Measurements from ENCODE around the gene ABHD4. TPM values are rescaled to one million over a fixed set of nuclear protein-coding genes. Genes with fewer than 3 reads are reported as not detected.

ABHD4 gene
- total RNA-seq, 2 donors from 2014 or later, result 20.9 to 25.4 TPM

DNA sequence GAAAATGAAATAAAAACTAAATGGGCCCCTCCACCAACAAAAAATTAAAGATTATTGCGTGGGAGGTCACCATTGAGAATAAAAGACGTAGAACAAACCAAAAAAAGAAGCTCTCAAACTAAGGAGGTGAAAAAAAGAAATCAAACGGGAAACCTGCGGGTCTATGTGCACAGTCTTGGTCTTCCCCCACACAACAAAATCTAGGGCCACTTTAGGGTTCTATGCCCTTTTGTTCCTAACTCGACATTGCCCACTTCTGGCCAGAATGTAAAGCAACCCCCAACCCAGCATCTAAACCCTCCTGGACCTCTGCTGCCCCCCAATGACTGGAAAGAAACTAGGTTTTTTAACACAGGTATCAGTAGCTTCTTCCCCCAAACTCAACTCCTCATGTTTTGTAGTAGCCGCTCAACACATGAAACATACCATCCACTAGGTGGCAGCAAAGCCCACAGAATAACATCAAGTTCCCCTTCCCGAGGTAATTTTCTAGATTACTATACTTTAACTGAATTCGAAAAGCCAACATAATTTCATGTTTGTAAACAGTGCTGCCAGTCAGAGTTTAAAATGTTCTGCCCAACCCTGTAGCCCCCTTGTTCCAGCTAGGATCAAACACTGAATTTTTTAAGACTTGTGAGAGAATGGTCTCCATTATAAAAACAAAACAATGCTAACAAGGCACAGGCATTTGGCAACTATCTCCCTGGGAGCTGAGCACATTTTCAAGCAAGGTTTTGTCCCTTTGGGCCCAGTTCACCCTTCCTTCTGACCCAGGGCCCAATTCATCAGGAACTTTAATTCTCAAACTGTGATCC is 27.8 kb upstream of the ABHD4 start:
- Histone ChIP-seq H3K4me3 (no peak overlapping the region), H3K36me3 (peaks cover 36% of the 10 kb centered on the region), H3K4me1 (peaks cover 0 to 12% of the 10 kb centered on the region in 2 donors), H3K9me3 (no peaks in the 10 kb centered on the region), H3K27ac (peak overlapping the region in 1 of 2 donors; percentile 13), H3K27me3 (no peaks in the 10 kb centered on the region)
- DNase-seq (ENCODE audit: low spot score), result peak; percentile 83
- TF ChIP-seq, protein P1, sequence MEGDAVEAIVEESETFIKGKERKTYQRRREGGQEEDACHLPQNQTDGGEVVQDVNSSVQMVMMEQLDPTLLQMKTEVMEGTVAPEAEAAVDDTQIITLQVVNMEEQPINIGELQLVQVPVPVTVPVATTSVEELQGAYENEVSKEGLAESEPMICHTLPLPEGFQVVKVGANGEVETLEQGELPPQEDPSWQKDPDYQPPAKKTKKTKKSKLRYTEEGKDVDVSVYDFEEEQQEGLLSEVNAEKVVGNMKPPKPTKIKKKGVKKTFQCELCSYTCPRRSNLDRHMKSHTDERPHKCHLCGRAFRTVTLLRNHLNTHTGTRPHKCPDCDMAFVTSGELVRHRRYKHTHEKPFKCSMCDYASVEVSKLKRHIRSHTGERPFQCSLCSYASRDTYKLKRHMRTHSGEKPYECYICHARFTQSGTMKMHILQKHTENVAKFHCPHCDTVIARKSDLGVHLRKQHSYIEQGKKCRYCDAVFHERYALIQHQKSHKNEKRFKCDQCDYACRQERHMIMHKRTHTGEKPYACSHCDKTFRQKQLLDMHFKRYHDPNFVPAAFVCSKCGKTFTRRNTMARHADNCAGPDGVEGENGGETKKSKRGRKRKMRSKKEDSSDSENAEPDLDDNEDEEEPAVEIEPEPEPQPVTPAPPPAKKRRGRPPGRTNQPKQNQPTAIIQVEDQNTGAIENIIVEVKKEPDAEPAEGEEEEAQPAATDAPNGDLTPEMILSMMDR (IDR thresholded peaks at IDR 0.05), result peak; percentile 67 to 84

DNA sequence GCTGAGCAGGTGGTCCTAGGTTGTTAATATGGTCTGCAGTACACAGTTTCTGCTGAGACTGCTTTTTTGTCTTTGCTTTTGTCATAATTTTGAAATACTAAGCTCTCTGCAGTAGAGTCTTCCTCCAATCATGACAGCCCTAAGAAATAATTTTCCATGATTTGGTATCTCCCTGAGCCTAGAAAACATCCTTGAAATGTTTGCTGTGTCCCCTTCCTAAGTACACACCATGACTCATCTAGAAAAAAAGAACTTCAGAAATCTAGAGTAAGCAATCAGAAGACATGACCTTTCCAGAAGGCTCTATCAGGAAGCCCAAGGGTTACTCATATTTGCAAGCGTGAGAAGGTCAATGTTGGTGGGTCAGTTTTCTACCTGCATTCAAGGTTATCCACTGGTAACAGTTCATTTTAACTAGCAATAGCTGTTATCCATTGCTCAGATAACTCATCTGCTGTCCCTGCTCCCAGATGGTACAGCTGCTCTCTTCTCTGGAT is 25.5 kb upstream of the ABHD4 start:
- no peak for DNase-seq (ENCODE audit: low spot score)
- Histone ChIP-seq H3K4me1 (peaks cover 0 to 9% of the 10 kb centered on the region in 2 donors), H3K27ac (no peak overlapping the region), H3K9me3 (no peaks in the 10 kb centered on the region), H3K4me3 (no peak overlapping the region), H3K27me3 (no peaks in the 10 kb centered on the region), H3K36me3 (peaks cover 32% of the 10 kb centered on the region)
- TF ChIP-seq, protein P1 (IDR thresholded peaks at IDR 0.05), result no peak

DNA sequence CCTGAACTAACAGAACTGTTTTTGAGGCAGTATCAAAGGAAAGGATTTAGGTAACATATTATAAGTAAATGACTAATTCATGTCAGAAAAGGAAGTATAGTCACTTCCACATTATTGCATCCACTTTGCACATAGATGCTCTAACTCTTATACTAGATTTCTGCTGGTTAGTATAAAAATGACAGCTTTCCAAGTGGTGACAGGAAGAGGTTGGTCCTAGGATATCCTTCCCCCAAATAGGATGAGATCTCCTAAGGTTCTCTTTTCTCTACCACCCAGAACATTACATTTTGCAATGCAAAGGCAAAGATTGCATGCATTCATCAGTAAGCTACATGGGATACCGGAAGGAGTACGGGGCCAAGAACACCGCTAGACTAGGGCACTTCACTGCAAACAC is 24.3 kb upstream of the ABHD4 start:
- peaks cover 32% of the 10 kb centered on the region for H3K36me3 ChIP-seq
- peaks cover 0 to 9% of the 10 kb centered on the region in 2 donors for H3K4me1 ChIP-seq
- H3K9me3 ChIP-seq, result no peaks in the 10 kb centered on the region
- no peak for DNase-seq (ENCODE audit: low spot score)
- TF ChIP-seq, protein P1 (IDR thresholded peaks at IDR 0.05), result no peak
- H3K27me3 ChIP-seq, result no peaks in the 10 kb centered on the region
- no peak overlapping the region for H3K27ac ChIP-seq
- H3K4me3 ChIP-seq, result no peak overlapping the region

DNA sequence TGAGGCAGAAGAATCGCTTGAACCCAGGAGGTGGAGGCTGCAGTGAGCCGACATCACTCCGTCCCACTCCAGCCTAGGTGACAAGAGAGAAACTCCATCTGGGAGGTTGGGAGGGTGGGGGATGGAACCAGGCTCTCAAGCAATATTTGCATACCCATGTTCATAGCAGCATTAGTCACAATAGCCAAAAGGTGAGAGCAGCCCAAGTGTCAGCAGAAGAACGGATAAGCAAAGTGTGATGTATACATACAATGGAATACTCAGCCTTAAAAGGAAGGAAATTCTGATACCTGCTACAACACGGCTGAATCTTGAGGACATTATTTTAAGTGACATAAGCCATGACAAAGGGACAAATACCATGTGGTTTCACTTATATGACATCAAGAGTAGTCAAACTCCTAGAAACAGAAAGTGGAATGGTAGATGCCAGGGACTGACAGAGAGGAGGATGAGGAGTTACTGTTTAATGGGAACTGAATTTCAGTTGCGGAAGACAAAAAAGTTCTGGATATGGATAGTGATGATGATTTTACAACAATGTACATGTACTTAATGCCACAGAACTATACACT is 20.7 kb upstream of the ABHD4 start:
- TF ChIP-seq, protein P1 (IDR thresholded peaks at IDR 0.05), result no peak
- H3K4me1 ChIP-seq, result peaks cover 0 to 3% of the 10 kb centered on the region in 2 donors
- no peaks in the 10 kb centered on the region for H3K9me3 ChIP-seq
- no peak for DNase-seq (ENCODE audit: low spot score)
- H3K27me3 ChIP-seq, result no peaks in the 10 kb centered on the region
- no peak overlapping the region for H3K4me3 ChIP-seq
- H3K36me3 ChIP-seq, result peaks cover 23% of the 10 kb centered on the region
- no peak overlapping the region for H3K27ac ChIP-seq

DNA sequence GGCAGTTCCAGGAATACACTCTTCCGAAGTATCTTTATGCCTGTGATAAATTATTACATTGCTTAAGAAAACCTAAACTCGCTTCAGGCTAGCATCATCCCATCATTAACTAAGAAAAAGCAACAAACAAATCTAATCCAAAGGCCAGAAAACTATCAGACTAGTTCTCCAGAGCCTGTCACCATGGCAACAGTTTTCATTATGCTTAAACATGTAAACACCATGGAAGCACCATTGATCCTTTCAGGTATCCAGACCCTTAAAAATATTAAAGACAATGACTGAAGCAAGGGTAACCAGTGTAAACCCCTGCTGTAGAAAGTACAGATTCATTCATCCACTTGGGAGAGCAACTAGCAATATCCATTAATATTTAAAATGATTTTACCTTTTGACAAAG is 18.9 kb upstream of the ABHD4 start:
- no peaks in the 10 kb centered on the region for H3K9me3 ChIP-seq
- no peak for DNase-seq (ENCODE audit: low spot score)
- no peak overlapping the region for H3K4me3 ChIP-seq
- H3K27ac ChIP-seq, result no peak overlapping the region
- H3K4me1 ChIP-seq, result peaks cover 0 to 15% of the 10 kb centered on the region in 2 donors
- peaks cover 7% of the 10 kb centered on the region for H3K36me3 ChIP-seq
- TF ChIP-seq, protein P1 (IDR thresholded peaks at IDR 0.05), result no peak
- H3K27me3 ChIP-seq, result no peaks in the 10 kb centered on the region
